Activated naive CD8-positive, alpha-beta T cell treated with anti-CD3 and anti-CD28 coated beads, Interleukin-2, amount 10 ng/mL, durations not matched to agents 7 days and 5 days (primary cell): ENCODE results near the gene TPCN1. TPM values are rescaled to one million over a fixed set of nuclear protein-coding genes. Genes with fewer than 3 reads are reported as not detected.

Experiments
- ATAC-seq: fragments of 150-1000 bp; cut with Tn5 transposase; one replicate; pipeline ENCODE4 v1.10.0; 2021; ENCODE audit warnings: low read depth, moderate library complexity
- POLR2A ChIA-PET: fragments of 350-600 bp; sonication (Branson Sonifier 250); formaldehyde crosslinking; loops from one replicate; lab custom pipeline; 2021; ENCODE audit warnings: antibody characterized with exemption; lab: Charles Lee
- DNase-seq: peaks from one replicate; pipeline ENCODE4 v3.0.0; 2021
- H3K27ac Mint-ChIP-seq: one replicate; pipeline ENCODE4 v1.8.0; 2022; ENCODE audit warnings: mild to moderate bottlenecking, mixed read lengths
- H3K27me3 Mint-ChIP-seq: one replicate; pipeline ENCODE4 v1.8.0; 2022; ENCODE audit warnings: mild to moderate bottlenecking, moderate library complexity, mixed read lengths
- H3K36me3 Mint-ChIP-seq: one replicate; pipeline ENCODE4 v1.8.0; 2021; ENCODE audit warnings: mild to moderate bottlenecking, mixed read lengths
- H3K4me1 Mint-ChIP-seq: one replicate; pipeline ENCODE4 v1.8.0; 2021; ENCODE audit warnings: mixed read lengths
- H3K4me3 Mint-ChIP-seq: one replicate; pipeline ENCODE4 v1.8.0; 2022; ENCODE audit warnings: mild to moderate bottlenecking, moderate library complexity, mixed read lengths
- H3K9me3 Mint-ChIP-seq: one replicate; pipeline ENCODE4 v1.8.0; 2021; ENCODE audit warnings: mixed read lengths
- total RNA-seq, 2 experiments: library from RNA; stranded (reverse); gene quantifications; one replicate each; pipeline ENCODE4 v1.2.3, GENCODE V29; 2021

The TPCN1 gene
- total RNA-seq, 2 experiments from 2014 or later = 29.9 to 32.0 TPM

- DNase-seq = no peak
- no peak for ATAC-seq
- no peaks in the 10 kb centered on the region for H3K9me3 Mint-ChIP-seq
- no peaks in the 10 kb centered on the region for H3K27me3 Mint-ChIP-seq
- H3K4me3 Mint-ChIP-seq = no peak overlapping the region
- POLR2A ChIA-PET = no interaction called here
- peak overlapping the region; percentile 44 for H3K27ac Mint-ChIP-seq
- no peaks in the 10 kb centered on the region for H3K4me1 Mint-ChIP-seq
- peaks cover 8% of the 10 kb centered on the region for H3K36me3 Mint-ChIP-seq
Observed at GRCh38 chr12:113285679-113286610, 64.7 kb downstream of the TPCN1 start.

GRCh38 chr12:113286712-113287111 is 65.4 kb downstream of the TPCN1 start:
- Mint-ChIP-seq H3K27ac (no peak overlapping the region), H3K4me3 (no peak overlapping the region), H3K27me3 (no peaks in the 10 kb centered on the region), H3K36me3 (peaks cover 6% of the 10 kb centered on the region), H3K9me3 (no peaks in the 10 kb centered on the region), H3K4me1 (no peaks in the 10 kb centered on the region)
- ATAC-seq (no peak), DNase-seq (no peak)
- POLR2A ChIA-PET = no interaction called here

- H3K9me3 Mint-ChIP-seq = no peaks in the 10 kb centered on the region
- peaks cover 6% of the 10 kb centered on the region for H3K36me3 Mint-ChIP-seq
- H3K4me3 Mint-ChIP-seq = no peak overlapping the region
- H3K27me3 Mint-ChIP-seq = no peaks in the 10 kb centered on the region
- H3K27ac Mint-ChIP-seq = no peak overlapping the region
- ATAC-seq (no peak), DNase-seq (no peak)
- POLR2A ChIA-PET = no interaction called here
- H3K4me1 Mint-ChIP-seq = no peaks in the 10 kb centered on the region
Observed at GRCh38 chr12:113287146-113287898, 66.1 kb downstream of the TPCN1 start.

GRCh38 chr12:113287899-113288282 is 66.6 kb downstream of the TPCN1 start:
- POLR2A ChIA-PET = no interaction called here
- Mint-ChIP-seq H3K4me3 (no peak overlapping the region), H3K4me1 (no peaks in the 10 kb centered on the region), H3K27me3 (no peaks in the 10 kb centered on the region), H3K36me3 (peaks cover 6% of the 10 kb centered on the region), H3K9me3 (no peaks in the 10 kb centered on the region), H3K27ac (no peak overlapping the region)
- ATAC-seq = no peak
- DNase-seq = no peak

DNA sequence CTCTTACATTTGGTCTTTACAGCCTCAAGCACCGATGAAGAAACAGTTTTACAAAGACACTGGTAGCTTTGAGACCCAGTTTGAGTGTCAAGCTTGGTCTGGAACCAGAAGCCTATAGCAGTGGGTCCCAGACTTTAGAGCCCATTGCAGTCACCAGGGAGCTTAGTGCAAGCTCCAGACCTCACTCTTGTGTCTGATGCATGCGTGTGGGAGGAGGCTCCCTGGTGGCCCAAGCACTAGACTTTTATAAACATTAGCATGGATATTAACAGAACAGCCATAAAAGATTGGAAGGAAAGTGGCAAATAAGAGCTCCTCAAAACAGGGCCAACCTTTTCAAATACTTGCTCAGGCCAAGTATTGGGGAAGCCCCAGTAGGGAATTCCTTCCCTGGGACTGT is 68.1 kb downstream of the TPCN1 start:
- DNase-seq (no peak), ATAC-seq (no peak)
- H3K27ac Mint-ChIP-seq = peak overlapping the region; percentile 68
- H3K4me1 Mint-ChIP-seq = no peaks in the 10 kb centered on the region
- POLR2A ChIA-PET = no interaction called here
- no peak overlapping the region for H3K4me3 Mint-ChIP-seq
- no peaks in the 10 kb centered on the region for H3K27me3 Mint-ChIP-seq
- peaks cover 6% of the 10 kb centered on the region for H3K36me3 Mint-ChIP-seq
- H3K9me3 Mint-ChIP-seq = no peaks in the 10 kb centered on the region

GRCh38 chr12:113290506-113290905 is 69.2 kb downstream of the TPCN1 start:
- ATAC-seq = no peak
- H3K27ac Mint-ChIP-seq = no peak overlapping the region
- POLR2A ChIA-PET = no interaction called here
- H3K9me3 Mint-ChIP-seq = no peaks in the 10 kb centered on the region
- no peak overlapping the region for H3K4me3 Mint-ChIP-seq
- no peak for DNase-seq
- H3K36me3 Mint-ChIP-seq = peaks cover 2% of the 10 kb centered on the region
- H3K4me1 Mint-ChIP-seq = no peaks in the 10 kb centered on the region
- H3K27me3 Mint-ChIP-seq = no peaks in the 10 kb centered on the region

- POLR2A ChIA-PET = no interaction called here
- H3K4me1 Mint-ChIP-seq = no peaks in the 10 kb centered on the region
- no peak for DNase-seq
- H3K4me3 Mint-ChIP-seq = no peak overlapping the region
- ATAC-seq = no peak
- no peaks in the 10 kb centered on the region for H3K9me3 Mint-ChIP-seq
- peaks cover 2% of the 10 kb centered on the region for H3K36me3 Mint-ChIP-seq
- no peaks in the 10 kb centered on the region for H3K27me3 Mint-ChIP-seq
- H3K27ac Mint-ChIP-seq = no peak overlapping the region
Observed at GRCh38 chr12:113291586-113291985, 70.3 kb downstream of the TPCN1 start.

- Mint-ChIP-seq H3K27ac (no peak overlapping the region), H3K9me3 (no peaks in the 10 kb centered on the region), H3K4me3 (no peak overlapping the region), H3K4me1 (no peaks in the 10 kb centered on the region), H3K27me3 (no peaks in the 10 kb centered on the region), H3K36me3 (peaks cover 2% of the 10 kb centered on the region)
- ATAC-seq = no peak
- no peak for DNase-seq
- POLR2A ChIA-PET = no interaction called here
Observed at GRCh38 chr12:113292091-113292490, 70.8 kb downstream of the TPCN1 start.

DNA sequence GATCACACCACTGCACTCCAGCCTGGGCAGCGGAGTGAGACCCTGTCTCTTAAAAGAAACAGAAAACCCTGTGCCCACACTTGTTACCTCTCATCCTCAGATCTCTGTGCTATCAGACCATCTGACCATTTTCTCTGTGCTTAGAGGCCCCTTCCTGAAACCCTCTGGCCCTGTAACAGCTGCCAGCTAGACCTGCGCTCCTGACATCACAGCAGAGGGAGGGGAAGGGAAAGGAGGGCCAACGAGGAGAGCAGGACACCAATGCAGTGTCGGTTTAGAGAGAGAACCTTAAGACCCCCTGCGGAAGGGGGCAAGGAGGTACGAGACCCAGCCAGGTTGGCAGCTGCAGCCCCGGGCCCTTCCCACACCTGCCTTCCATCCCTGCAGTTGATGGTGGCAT is 71.3 kb downstream of the TPCN1 start:
- Mint-ChIP-seq H3K27ac (no peak overlapping the region), H3K36me3 (peaks cover 2% of the 10 kb centered on the region), H3K9me3 (no peaks in the 10 kb centered on the region), H3K4me3 (no peak overlapping the region), H3K27me3 (no peaks in the 10 kb centered on the region), H3K4me1 (no peaks in the 10 kb centered on the region)
- DNase-seq (no peak), ATAC-seq (no peak)
- POLR2A ChIA-PET = no interaction called here

GRCh38 chr12:113293100-113293499 is 71.8 kb downstream of the TPCN1 start:
- no peaks in the 10 kb centered on the region for H3K27me3 Mint-ChIP-seq
- H3K27ac Mint-ChIP-seq = no peak overlapping the region
- no peak for ATAC-seq
- H3K4me1 Mint-ChIP-seq = no peaks in the 10 kb centered on the region
- peaks cover 2% of the 10 kb centered on the region for H3K36me3 Mint-ChIP-seq
- no peak for DNase-seq
- H3K9me3 Mint-ChIP-seq = no peaks in the 10 kb centered on the region
- no peak overlapping the region for H3K4me3 Mint-ChIP-seq
- POLR2A ChIA-PET = no interaction called here

DNA sequence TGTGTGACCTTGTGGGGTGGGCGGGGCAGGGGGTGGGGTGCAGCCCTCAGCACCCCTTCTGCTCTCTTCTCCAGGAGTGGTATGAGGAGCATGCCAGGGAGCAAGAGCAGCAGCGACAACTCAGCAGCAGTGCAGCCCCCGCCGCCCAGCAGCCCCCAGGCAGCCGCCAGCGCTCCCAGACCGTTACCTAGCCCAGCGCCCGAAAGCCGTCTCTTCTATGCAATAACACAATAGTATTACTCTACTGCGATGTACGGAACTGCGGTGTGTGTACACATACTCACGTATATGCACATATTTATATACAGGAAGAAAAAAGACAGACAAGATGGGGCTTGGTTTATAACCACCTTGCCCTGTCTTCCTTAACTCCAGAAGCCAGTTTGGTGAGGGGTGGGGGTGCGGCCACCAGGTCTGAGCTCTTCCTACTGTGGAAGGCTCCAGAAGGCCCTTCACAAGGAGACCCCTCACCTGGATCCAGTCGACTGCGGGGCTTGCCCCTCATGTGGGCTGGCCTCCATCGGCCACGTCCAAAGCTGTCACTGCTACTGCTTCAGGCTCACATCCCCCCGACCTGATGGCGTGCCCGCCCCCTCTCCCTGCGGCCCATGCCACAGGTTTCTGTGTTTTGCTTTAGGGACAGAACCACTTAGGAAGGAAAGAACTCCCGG is 74.8 kb downstream of the TPCN1 start:
- Mint-ChIP-seq H3K36me3 (peaks cover 3% of the 10 kb centered on the region), H3K9me3 (no peaks in the 10 kb centered on the region), H3K4me1 (no peaks in the 10 kb centered on the region), H3K4me3 (no peak overlapping the region), H3K27ac (no peak overlapping the region), H3K27me3 (no peaks in the 10 kb centered on the region)
- POLR2A ChIA-PET = interaction anchor here (0.7 kb wide), 1 partner anchor 11 kb away, joined by 4 read pairs; no protein-coding TSS in a partner anchor
- DNase-seq (no peak), ATAC-seq (no peak)

- no peaks in the 10 kb centered on the region for H3K9me3 Mint-ChIP-seq
- peak overlapping the region; percentile 64 for H3K27ac Mint-ChIP-seq
- POLR2A ChIA-PET = no interaction called here
- H3K36me3 Mint-ChIP-seq = peaks cover 5% of the 10 kb centered on the region
- H3K4me1 Mint-ChIP-seq = peaks cover under 1% of the 10 kb centered on the region
- no peak for DNase-seq
- no peak overlapping the region for H3K4me3 Mint-ChIP-seq
- H3K27me3 Mint-ChIP-seq = no peaks in the 10 kb centered on the region
- ATAC-seq = no peak
Observed at GRCh38 chr12:113296557-113297213, 75.4 kb downstream of the TPCN1 start.

DNA sequence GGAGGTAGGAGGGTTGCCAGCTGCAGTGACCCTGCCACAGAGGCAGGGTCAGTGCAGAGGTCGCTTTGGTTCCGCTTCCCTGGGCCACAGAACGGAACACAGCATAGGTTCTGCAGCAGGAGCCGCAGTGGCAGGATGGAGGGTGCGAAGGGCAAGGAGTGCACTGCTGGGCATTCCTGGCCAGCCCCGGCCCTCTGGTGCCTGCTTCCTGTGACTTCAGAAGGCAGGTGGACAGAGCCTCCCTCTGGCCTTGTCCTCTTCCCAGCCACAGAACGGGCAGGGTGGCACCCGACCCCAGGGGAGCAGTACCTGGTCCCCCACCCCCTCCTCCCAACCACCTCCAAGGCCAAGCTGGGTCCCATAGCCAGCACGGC is 75.9 kb downstream of the TPCN1 start:
- POLR2A ChIA-PET = no interaction called here
- peaks cover 7% of the 10 kb centered on the region for H3K36me3 Mint-ChIP-seq
- H3K9me3 Mint-ChIP-seq = no peaks in the 10 kb centered on the region
- peaks cover 2% of the 10 kb centered on the region for H3K4me1 Mint-ChIP-seq
- DNase-seq (no peak), ATAC-seq (no peak)
- H3K27ac Mint-ChIP-seq = peak overlapping the region; percentile 64
- H3K27me3 Mint-ChIP-seq = no peaks in the 10 kb centered on the region
- H3K4me3 Mint-ChIP-seq = no peak overlapping the region
